ENCODE data around the gene NOVA2. TPM values are rescaled to one million over a fixed set of nuclear protein-coding genes. Genes with fewer than 3 reads are reported as not detected.

Gene NOVA2
- total and polyA plus RNA-seq, 9 of the 15 experiments (the other 6 are each of a cell fraction or from before 2014, with no cell fraction given), result not detected

DNA sequence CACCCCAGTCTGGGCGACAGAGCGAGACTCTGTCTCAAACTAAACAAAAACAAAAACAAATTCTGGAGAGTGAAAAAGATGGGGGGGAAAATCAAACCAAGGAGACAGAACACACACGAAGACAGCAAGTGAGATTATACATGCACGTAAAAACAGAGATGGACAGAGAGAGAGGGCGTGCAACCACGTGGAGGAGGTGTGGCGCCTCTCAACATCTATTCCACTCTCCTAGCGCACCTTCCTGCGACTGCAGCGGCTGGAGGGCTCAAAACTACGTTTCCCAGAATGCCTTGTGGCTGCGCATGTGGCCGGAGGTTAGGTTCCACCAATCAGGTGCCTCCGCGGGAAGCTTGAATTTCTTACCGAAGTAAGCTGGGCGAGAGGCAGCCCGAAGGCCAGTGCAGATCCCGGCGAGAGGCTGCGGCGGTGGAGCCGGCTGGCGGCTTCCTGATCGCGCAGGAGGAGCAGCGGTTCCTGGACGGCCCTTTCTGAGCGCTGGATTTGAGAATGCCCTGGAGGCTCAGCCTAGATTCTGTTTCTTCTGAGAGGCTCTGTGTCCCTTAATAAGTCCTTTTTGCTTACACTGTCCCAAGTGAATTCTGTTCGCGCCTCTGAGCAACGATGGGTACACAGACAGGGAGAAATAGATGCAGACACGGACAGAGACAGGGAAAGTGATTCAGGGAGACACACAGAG is 46.0 kb downstream of the NOVA2 start (continued):
- TF ChIP-seq, protein P1, sequence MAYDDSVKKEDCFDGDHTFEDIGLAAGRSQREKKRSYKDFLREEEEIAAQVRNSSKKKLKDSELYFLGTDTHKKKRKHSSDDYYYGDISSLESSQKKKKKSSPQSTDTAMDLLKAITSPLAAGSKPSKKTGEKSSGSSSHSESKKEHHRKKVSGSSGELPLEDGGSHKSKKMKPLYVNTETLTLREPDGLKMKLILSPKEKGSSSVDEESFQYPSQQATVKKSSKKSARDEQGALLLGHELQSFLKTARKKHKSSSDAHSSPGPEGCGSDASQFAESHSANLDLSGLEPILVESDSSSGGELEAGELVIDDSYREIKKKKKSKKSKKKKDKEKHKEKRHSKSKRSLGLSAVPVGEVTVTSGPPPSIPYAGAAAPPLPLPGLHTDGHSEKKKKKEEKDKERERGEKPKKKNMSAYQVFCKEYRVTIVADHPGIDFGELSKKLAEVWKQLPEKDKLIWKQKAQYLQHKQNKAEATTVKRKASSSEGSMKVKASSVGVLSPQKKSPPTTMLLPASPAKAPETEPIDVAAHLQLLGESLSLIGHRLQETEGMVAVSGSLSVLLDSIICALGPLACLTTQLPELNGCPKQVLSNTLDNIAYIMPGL (CRISPR knock-in tag; IDR thresholded peaks at IDR 0.05), result no peak
- TF ChIP-seq, protein P2, sequence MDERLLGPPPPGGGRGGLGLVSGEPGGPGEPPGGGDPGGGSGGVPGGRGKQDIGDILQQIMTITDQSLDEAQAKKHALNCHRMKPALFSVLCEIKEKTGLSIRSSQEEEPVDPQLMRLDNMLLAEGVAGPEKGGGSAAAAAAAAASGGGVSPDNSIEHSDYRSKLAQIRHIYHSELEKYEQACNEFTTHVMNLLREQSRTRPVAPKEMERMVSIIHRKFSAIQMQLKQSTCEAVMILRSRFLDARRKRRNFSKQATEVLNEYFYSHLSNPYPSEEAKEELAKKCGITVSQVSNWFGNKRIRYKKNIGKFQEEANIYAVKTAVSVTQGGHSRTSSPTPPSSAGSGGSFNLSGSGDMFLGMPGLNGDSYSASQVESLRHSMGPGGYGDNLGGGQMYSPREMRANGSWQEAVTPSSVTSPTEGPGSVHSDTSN (CRISPR knock-in tag; IDR thresholded peaks at IDR 0.05; ENCODE audit: low read depth), result no peak
- TF ChIP-seq, protein P2 (tag; conservative IDR thresholded peaks at IDR 0.05; ENCODE audit: low read depth), result no peak
- TF ChIP-seq RAD51 (IDR thresholded peaks at IDR 0.05; ENCODE audit: borderline replicate concordance, low read depth) (peak; percentile 80), HMG20B (CRISPR knock-in tag; IDR thresholded peaks at IDR 0.05) (no peak), FOXP1 (CRISPR knock-in tag; IDR thresholded peaks at IDR 0.05) (peak; percentile 50; the same call in 1 of the 2 replicates), ADNP (tag; IDR thresholded peaks at IDR 0.05) (no peak), RBM34 (IDR thresholded peaks at IDR 0.05; ENCODE audit: borderline replicate concordance, insufficient read depth, low read length) (no peak)
- TF ChIP-seq, protein P3, sequence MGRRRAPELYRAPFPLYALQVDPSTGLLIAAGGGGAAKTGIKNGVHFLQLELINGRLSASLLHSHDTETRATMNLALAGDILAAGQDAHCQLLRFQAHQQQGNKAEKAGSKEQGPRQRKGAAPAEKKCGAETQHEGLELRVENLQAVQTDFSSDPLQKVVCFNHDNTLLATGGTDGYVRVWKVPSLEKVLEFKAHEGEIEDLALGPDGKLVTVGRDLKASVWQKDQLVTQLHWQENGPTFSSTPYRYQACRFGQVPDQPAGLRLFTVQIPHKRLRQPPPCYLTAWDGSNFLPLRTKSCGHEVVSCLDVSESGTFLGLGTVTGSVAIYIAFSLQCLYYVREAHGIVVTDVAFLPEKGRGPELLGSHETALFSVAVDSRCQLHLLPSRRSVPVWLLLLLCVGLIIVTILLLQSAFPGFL (CRISPR knock-in tag; IDR thresholded peaks at IDR 0.05), result no peak
- TF ChIP-seq, protein P4, sequence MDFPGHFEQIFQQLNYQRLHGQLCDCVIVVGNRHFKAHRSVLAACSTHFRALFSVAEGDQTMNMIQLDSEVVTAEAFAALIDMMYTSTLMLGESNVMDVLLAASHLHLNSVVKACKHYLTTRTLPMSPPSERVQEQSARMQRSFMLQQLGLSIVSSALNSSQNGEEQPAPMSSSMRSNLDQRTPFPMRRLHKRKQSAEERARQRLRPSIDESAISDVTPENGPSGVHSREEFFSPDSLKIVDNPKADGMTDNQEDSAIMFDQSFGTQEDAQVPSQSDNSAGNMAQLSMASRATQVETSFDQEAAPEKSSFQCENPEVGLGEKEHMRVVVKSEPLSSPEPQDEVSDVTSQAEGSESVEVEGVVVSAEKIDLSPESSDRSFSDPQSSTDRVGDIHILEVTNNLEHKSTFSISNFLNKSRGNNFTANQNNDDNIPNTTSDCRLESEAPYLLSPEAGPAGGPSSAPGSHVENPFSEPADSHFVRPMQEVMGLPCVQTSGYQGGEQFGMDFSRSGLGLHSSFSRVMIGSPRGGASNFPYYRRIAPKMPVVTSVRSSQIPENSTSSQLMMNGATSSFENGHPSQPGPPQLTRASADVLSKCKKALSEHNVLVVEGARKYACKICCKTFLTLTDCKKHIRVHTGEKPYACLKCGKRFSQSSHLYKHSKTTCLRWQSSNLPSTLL (IDR thresholded peaks at IDR 0.05), result no peak
- TF ChIP-seq, protein P5, sequence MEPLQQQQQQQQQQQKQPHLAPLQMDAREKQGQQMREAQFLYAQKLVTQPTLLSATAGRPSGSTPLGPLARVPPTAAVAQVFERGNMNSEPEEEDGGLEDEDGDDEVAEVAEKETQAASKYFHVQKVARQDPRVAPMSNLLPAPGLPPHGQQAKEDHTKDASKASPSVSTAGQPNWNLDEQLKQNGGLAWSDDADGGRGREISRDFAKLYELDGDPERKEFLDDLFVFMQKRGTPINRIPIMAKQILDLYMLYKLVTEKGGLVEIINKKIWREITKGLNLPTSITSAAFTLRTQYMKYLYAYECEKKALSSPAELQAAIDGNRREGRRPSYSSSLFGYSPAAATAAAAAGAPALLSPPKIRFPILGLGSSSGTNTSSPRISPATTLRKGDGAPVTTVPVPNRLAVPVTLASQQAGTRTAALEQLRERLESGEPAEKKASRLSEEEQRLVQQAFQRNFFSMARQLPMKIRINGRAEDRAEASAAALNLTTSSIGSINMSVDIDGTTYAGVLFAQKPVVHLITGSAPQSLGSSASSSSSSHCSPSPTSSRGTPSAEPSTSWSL (CRISPR knock-in tag; IDR thresholded peaks at IDR 0.05; ENCODE audit: borderline replicate concordance), result no peak
